Measurements from ENCODE around the gene ARHGAP15. TPM values are rescaled to one million over a fixed set of nuclear protein-coding genes. Genes with fewer than 3 reads are reported as not detected.

The ARHGAP15 gene
- total and polyA plus RNA-seq, 2 experiments from 2014 or later = 0.26 TPM; not detected in 1

DNA sequence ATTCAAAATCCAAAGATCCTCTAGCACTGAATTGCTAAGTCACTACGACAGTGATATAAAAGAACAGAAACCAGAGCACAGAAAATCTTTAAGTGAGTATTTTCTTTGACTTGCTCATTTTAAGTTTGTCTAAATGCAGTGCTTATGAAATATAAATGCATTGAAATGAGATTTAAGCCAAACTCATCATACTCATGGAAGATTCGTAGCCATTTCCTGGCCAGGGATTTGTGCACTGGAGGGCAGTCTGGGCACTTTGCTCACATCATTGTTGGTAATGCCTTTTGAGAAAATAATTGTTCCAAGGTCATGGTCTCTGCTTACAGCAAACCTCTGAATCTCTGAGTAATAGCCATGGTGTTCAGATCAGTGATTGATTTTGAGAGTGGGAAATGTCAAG lies 307.7 kb downstream of the ARHGAP15 start:
- no peaks in the 10 kb centered on the region for H3K27me3 ChIP-seq (ENCODE audit: insufficient read depth)
- H3K36me3 ChIP-seq (ENCODE audit: insufficient read depth) = no peaks in the 10 kb centered on the region
- Mint-ChIP-seq H3K4me1 (no peaks in the 10 kb centered on the region), H3K27ac (no peak overlapping the region), H3K4me3 (no peak overlapping the region), H3K9me3 (no peaks in the 10 kb centered on the region), H3K36me3 (ENCODE audit: low read depth) (no peaks in the 10 kb centered on the region), H3K27me3 (ENCODE audit: insufficient read depth, low read depth, poor library complexity) (no peaks in the 10 kb centered on the region)
- H3F3A ChIP-seq (replicated peaks; ENCODE audit: low read depth) = no peaks in the 10 kb centered on the region
- no peaks in the 10 kb centered on the region for H3K4me1 ChIP-seq (ENCODE audit: insufficient read depth)
- ATAC-seq (no peak), DNase-seq (ENCODE audit: low spot score) (no peak)
- no peak overlapping the region for H3K27ac ChIP-seq (ENCODE audit: low read depth)
- H2AFZ ChIP-seq = no peak overlapping the region
- H4K20me1 ChIP-seq (replicated peaks; ENCODE audit: insufficient read depth) = no peaks in the 10 kb centered on the region
- TF ChIP-seq EZH2 (IDR thresholded peaks at IDR 0.05; ENCODE audit: low read depth, unreplicated experiment) (no peak), REST (IDR thresholded peaks at IDR 0.05; ENCODE audit: unreplicated experiment) (no peak), CREB1 (CRISPR knock-in tag; IDR thresholded peaks at IDR 0.05; ENCODE audit: low read depth) (no peak), STAT1 (IDR thresholded peaks at IDR 0.05; ENCODE audit: unreplicated experiment) (no peak), ZNF114 (CRISPR knock-in tag; IDR thresholded peaks at IDR 0.05) (no peak), JUNB (IDR thresholded peaks at IDR 0.05; ENCODE audit: unreplicated experiment) (no peak), ETS1 (IDR thresholded peaks at IDR 0.05) (no peak)
- TF ChIP-seq, protein P1, sequence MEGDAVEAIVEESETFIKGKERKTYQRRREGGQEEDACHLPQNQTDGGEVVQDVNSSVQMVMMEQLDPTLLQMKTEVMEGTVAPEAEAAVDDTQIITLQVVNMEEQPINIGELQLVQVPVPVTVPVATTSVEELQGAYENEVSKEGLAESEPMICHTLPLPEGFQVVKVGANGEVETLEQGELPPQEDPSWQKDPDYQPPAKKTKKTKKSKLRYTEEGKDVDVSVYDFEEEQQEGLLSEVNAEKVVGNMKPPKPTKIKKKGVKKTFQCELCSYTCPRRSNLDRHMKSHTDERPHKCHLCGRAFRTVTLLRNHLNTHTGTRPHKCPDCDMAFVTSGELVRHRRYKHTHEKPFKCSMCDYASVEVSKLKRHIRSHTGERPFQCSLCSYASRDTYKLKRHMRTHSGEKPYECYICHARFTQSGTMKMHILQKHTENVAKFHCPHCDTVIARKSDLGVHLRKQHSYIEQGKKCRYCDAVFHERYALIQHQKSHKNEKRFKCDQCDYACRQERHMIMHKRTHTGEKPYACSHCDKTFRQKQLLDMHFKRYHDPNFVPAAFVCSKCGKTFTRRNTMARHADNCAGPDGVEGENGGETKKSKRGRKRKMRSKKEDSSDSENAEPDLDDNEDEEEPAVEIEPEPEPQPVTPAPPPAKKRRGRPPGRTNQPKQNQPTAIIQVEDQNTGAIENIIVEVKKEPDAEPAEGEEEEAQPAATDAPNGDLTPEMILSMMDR (conservative IDR thresholded peaks at IDR 0.05; ENCODE audit: low read depth in 2 of 2) = no peak
- H3K79me2 ChIP-seq (replicated peaks; ENCODE audit: insufficient read depth) = no peaks in the 10 kb centered on the region
- no peaks in the 10 kb centered on the region for H3K9me2 ChIP-seq (ENCODE audit: insufficient read depth)
- H3K4me2 ChIP-seq = no peak overlapping the region
- H3K4me3 ChIP-seq = no peak overlapping the region

DNA sequence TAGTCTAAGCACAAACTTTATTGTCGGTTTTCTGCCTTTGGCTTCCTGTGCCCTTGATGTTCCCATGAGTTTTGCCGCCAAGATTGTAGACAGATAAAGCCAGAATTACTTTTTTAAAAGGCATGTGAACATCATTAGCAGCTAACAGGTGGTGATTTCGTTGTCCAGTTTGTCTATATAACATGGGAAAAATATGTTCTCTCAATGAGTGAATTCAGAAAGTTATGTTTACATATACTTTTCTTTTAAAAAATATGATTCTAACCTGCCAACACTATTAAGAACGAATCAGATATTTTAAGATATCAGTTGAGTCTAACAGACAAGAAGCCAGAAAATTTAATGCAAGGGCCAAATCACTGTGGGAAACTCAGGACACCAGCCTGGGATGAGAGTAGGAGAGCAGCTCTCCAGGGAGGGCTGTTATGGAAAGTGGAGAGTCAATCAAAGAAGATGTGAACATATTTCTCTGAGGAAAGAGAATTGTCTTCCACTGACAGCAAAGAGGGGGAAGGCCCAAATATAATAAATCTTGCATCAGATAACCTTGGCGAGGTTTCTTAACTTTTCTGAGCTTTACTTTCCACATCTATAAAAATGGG lies 311.3 kb downstream of the ARHGAP15 start:
- DNase-seq (ENCODE audit: low spot score) (no peak), ATAC-seq (no peak)
- H3K27me3 Mint-ChIP-seq (ENCODE audit: insufficient read depth, low read depth, poor library complexity) = no peaks in the 10 kb centered on the region
- no peaks in the 10 kb centered on the region for H4K20me1 ChIP-seq (replicated peaks; ENCODE audit: insufficient read depth)
- no peak overlapping the region for H3K4me3 Mint-ChIP-seq
- no peaks in the 10 kb centered on the region for H3K9me2 ChIP-seq (ENCODE audit: insufficient read depth)
- H3K27ac ChIP-seq (ENCODE audit: low read depth) = no peak overlapping the region
- H3K9me3 Mint-ChIP-seq = no peaks in the 10 kb centered on the region
- no peaks in the 10 kb centered on the region for H3K36me3 ChIP-seq (ENCODE audit: insufficient read depth)
- H3K27ac Mint-ChIP-seq = no peak overlapping the region; the same call in 1 of the 2 replicates
- no peaks in the 10 kb centered on the region for H3F3A ChIP-seq (replicated peaks; ENCODE audit: low read depth)
- H3K79me2 ChIP-seq (replicated peaks; ENCODE audit: insufficient read depth) = no peaks in the 10 kb centered on the region
- H3K4me3 ChIP-seq = no peak overlapping the region
- no peaks in the 10 kb centered on the region for H3K27me3 ChIP-seq (ENCODE audit: insufficient read depth)
- H2AFZ ChIP-seq = no peak overlapping the region
- H3K4me1 Mint-ChIP-seq = no peaks in the 10 kb centered on the region
- H3K36me3 Mint-ChIP-seq (ENCODE audit: low read depth) = no peaks in the 10 kb centered on the region
- H3K4me2 ChIP-seq = no peak overlapping the region
- no peaks in the 10 kb centered on the region for H3K4me1 ChIP-seq (ENCODE audit: insufficient read depth)
- TF ChIP-seq JUNB (IDR thresholded peaks at IDR 0.05; ENCODE audit: unreplicated experiment) = no peak
- TF ChIP-seq ZNF114 (CRISPR knock-in tag; IDR thresholded peaks at IDR 0.05) = no peak
- TF ChIP-seq EZH2 (IDR thresholded peaks at IDR 0.05; ENCODE audit: low read depth, unreplicated experiment) = no peak
- TF ChIP-seq EZH2phosphoT487 (IDR thresholded peaks at IDR 0.05; ENCODE audit: unreplicated experiment) = no peak
- TF ChIP-seq REST (IDR thresholded peaks at IDR 0.05; ENCODE audit: unreplicated experiment) = no peak
- no peak for TF ChIP-seq ETS1 (IDR thresholded peaks at IDR 0.05)
- TF ChIP-seq, protein P1 (conservative IDR thresholded peaks at IDR 0.05; ENCODE audit: low read depth in 2 of 2) = no peak

Data from GM23338 (cell line).